GM12874 (cell line): ENCODE measurements around the gene PIK3R5.

Experiments
- TF ChIP-seq, protein P1 (sequence below): IDR thresholded peaks from 2 replicates; pipeline ENCODE4 v1.5.1; 2011; ENCODE audit warnings: low read depth, mild to moderate bottlenecking, control low read depth, low read length, moderate library complexity; ENCODE audit not compliant: insufficient read depth

Gene PIK3R5

DNA sequence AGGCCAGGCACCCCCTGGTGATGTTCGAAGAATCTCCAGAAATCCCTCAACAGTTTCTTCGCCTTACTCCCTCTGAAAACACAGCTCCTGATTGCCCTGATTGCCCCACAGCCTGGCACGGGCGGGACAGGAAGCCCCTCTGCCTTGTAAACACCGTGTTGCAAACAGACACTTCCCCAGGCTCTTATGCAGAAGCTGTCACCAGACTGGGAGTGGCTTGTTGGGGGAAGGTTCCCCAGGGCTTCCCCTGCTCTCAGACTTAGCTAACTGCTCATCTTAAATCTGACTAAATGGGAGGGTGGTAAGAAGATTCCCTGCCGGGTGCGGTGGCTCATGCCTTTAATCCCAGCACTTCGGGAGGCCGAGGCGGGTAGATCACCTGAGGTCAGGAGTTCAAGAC lies 11.2 kb downstream of the PIK3R5 start:
- TF ChIP-seq, protein P1, sequence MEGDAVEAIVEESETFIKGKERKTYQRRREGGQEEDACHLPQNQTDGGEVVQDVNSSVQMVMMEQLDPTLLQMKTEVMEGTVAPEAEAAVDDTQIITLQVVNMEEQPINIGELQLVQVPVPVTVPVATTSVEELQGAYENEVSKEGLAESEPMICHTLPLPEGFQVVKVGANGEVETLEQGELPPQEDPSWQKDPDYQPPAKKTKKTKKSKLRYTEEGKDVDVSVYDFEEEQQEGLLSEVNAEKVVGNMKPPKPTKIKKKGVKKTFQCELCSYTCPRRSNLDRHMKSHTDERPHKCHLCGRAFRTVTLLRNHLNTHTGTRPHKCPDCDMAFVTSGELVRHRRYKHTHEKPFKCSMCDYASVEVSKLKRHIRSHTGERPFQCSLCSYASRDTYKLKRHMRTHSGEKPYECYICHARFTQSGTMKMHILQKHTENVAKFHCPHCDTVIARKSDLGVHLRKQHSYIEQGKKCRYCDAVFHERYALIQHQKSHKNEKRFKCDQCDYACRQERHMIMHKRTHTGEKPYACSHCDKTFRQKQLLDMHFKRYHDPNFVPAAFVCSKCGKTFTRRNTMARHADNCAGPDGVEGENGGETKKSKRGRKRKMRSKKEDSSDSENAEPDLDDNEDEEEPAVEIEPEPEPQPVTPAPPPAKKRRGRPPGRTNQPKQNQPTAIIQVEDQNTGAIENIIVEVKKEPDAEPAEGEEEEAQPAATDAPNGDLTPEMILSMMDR, result no peak

GRCh38 chr17:8953156-8953885 lies 12.2 kb downstream of the PIK3R5 start:
- TF ChIP-seq, protein P1, result no peak

DNA sequence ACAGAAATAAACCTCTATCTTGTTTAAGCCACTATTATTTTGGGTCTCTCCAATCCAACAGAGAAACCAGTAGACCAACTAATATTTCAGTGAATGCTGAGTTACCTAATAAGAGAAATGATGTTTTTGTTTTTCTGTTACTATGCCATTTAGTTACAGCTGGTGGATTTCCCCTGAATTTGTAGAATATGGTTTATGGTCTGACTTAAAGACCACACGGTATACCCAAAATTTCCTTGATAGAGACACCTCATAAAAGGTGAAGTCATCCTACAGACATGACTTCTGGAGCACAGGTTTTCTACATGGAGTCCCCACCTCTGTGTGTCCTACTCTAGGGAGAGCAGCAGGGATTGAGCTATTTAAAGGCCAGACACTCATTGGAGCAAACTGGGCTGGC lies 13.3 kb downstream of the PIK3R5 start:
- TF ChIP-seq, protein P1, result no peak

GRCh38 chr17:8951206-8951605 lies 14.3 kb downstream of the PIK3R5 start:
- TF ChIP-seq, protein P1, result no peak

GRCh38 chr17:8949061-8949661 lies 16.3 kb downstream of the PIK3R5 start:
- TF ChIP-seq, protein P1, result no peak

GRCh38 chr17:8948462-8948861 lies 17.0 kb downstream of the PIK3R5 start:
- TF ChIP-seq, protein P1, result no peak

GRCh38 chr17:8947201-8947600 lies 18.3 kb downstream of the PIK3R5 start:
- TF ChIP-seq, protein P1, result no peak
